Measurements from ENCODE around the gene POR.

Gene POR

GRCh38 chr7:75971961-75972763 lies 57.2 kb downstream of the POR start:
- peaks cover 24% of the 10 kb centered on the region for H3K4me1 ChIP-seq (ENCODE audit: control insufficient read depth, insufficient read depth, low read length)
- H3K27me3 ChIP-seq (ENCODE audit: control insufficient read depth, insufficient read depth, low read length, poor library complexity, severe bottlenecking) = no peaks in the 10 kb centered on the region
- no peak overlapping the region for H3K27ac ChIP-seq (ENCODE audit: insufficient read depth, low read depth, low read length, poor library complexity, severe bottlenecking)
- H3K4me3 ChIP-seq (ENCODE audit: insufficient read depth, low read depth, low read length) = no peak overlapping the region
- H3K36me3 ChIP-seq (ENCODE audit: control insufficient read depth, insufficient read depth, low read length) = peaks cover 8% of the 10 kb centered on the region
- no peaks in the 10 kb centered on the region for H3K9me3 ChIP-seq (ENCODE audit: control insufficient read depth, low read length)
- WGBS, 2 experiments = 83 to 85% methylated on average over 19 of the region's 19 CpGs

- Histone ChIP-seq H3K27ac (ENCODE audit: insufficient read depth, low read depth, low read length, poor library complexity, severe bottlenecking) (no peak overlapping the region), H3K27me3 (ENCODE audit: control insufficient read depth, insufficient read depth, low read length, poor library complexity, severe bottlenecking) (no peaks in the 10 kb centered on the region), H3K4me3 (ENCODE audit: insufficient read depth, low read depth, low read length) (no peak overlapping the region), H3K4me1 (ENCODE audit: control insufficient read depth, insufficient read depth, low read length) (no peaks in the 10 kb centered on the region), H3K9me3 (ENCODE audit: control insufficient read depth, low read length) (no peaks in the 10 kb centered on the region), H3K36me3 (ENCODE audit: control insufficient read depth, insufficient read depth, low read length) (peaks cover 31% of the 10 kb centered on the region)
- WGBS, 2 experiments = 81 to 88% methylated on average over 6 to 7 of the region's 8 CpGs
Measured at GRCh38 chr7:75977743-75978142, 62.8 kb downstream of the POR start.

DNA sequence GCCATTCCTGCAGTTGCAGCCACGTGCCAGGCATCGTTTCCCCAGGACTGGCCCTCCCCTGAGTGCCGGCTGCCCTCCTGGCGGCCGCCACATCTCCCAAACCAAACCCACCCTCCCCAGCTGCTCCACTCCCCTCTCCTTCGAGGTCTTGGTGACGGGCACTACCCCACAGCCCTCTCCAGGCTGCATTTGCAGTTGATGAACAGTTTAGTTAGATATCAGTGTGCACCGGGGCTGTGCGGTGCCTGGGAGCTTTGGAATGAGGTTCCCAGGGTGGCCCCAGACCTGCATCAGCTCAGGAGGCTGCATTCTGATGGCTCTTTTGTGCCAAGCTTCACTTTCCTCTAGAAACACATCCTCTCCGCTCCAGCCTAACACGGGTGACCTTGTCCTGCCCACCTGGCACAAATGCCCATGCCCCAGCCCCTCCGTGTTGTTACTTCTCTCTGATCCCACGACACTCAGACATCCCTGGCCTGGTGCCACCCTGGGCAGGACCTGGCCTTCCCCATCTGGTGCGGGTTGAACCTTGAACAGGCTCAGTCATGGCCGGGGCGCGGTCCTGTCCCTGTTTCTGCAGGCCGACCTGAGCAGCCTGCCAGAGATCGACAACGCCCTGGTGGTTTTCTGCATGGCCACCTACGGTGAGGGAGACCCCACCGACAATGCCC lies 64.9 kb downstream of the POR start:
- Histone ChIP-seq H3K27me3 (ENCODE audit: control insufficient read depth, insufficient read depth, low read length, poor library complexity, severe bottlenecking) (no peaks in the 10 kb centered on the region), H3K9me3 (ENCODE audit: control insufficient read depth, low read length) (no peaks in the 10 kb centered on the region), H3K4me1 (ENCODE audit: control insufficient read depth, insufficient read depth, low read length) (no peaks in the 10 kb centered on the region), H3K4me3 (ENCODE audit: insufficient read depth, low read depth, low read length) (no peak overlapping the region), H3K36me3 (ENCODE audit: control insufficient read depth, insufficient read depth, low read length) (peaks cover 23% of the 10 kb centered on the region), H3K27ac (ENCODE audit: insufficient read depth, low read depth, low read length, poor library complexity, severe bottlenecking) (no peak overlapping the region)
- 94 to 95% methylated on average over 22 of the region's 22 CpGs for WGBS, 2 experiments

DNA sequence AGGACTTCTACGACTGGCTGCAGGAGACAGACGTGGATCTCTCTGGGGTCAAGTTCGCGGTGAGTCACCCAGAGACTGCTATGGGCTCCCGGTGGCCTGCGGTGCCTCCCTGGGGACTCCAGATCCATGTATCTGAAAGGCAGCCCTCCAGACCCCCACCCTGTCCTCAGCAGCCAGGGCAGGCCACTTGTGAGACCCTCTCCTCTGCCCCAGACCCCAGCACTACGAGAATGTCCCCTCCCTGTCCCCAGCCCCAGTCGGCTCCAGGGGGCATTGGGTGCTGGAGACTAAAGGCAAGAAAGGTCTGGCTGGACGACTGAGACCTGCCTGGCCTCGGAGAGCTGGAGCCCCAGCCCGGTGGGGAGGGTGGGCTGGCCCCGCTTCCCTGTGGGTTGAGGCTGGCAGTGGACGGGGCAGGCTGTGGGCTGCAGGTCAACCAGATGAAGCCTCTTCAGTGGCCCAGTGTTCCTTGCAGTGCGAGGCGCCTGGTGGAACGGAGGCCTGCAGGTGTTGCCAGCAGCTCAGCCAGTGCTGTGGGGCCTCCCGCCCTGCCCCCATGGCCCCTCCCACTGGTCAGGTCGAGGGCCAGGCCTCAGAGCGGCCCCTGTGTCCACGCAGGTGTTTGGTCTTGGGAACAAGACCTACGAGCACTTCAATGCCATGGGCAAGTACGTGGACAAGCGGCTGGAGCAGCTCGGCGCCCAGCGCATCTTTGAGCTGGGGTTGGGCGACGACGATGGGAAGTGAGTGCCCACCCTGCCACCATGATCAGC lies 65.7 kb downstream of the POR start:
- no peaks in the 10 kb centered on the region for H3K4me1 ChIP-seq (ENCODE audit: control insufficient read depth, insufficient read depth, low read length)
- no peak overlapping the region for H3K4me3 ChIP-seq (ENCODE audit: insufficient read depth, low read depth, low read length)
- no peaks in the 10 kb centered on the region for H3K27me3 ChIP-seq (ENCODE audit: control insufficient read depth, insufficient read depth, low read length, poor library complexity, severe bottlenecking)
- no peak overlapping the region for H3K27ac ChIP-seq (ENCODE audit: insufficient read depth, low read depth, low read length, poor library complexity, severe bottlenecking)
- peaks cover 26% of the 10 kb centered on the region for H3K36me3 ChIP-seq (ENCODE audit: control insufficient read depth, insufficient read depth, low read length)
- no peaks in the 10 kb centered on the region for H3K9me3 ChIP-seq (ENCODE audit: control insufficient read depth, low read length)
- WGBS, 2 experiments = 95% methylated on average over 29 of the region's 29 CpGs

DNA sequence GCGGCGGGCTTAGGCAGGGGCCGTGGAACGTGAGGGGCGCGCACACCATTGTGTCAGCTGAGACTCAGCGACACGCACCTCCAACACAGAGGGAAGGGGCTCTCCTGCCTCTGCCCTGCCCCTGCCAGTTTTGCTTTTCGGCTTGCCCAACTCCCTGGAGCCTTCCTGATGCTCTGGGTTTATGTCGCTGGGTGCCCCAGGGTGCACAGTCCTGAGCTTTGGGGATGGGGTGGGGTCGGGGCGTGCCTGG lies 66.2 kb downstream of the POR start:
- H3K4me1 ChIP-seq (ENCODE audit: control insufficient read depth, insufficient read depth, low read length) = no peaks in the 10 kb centered on the region
- no peak overlapping the region for H3K27ac ChIP-seq (ENCODE audit: insufficient read depth, low read depth, low read length, poor library complexity, severe bottlenecking)
- no peak overlapping the region for H3K4me3 ChIP-seq (ENCODE audit: insufficient read depth, low read depth, low read length)
- peaks cover 28% of the 10 kb centered on the region for H3K36me3 ChIP-seq (ENCODE audit: control insufficient read depth, insufficient read depth, low read length)
- WGBS, 2 experiments = 86 to 88% methylated on average over 12 of the region's 12 CpGs
- no peaks in the 10 kb centered on the region for H3K27me3 ChIP-seq (ENCODE audit: control insufficient read depth, insufficient read depth, low read length, poor library complexity, severe bottlenecking)
- no peaks in the 10 kb centered on the region for H3K9me3 ChIP-seq (ENCODE audit: control insufficient read depth, low read length)

GRCh38 chr7:75981453-75982305 lies 66.7 kb downstream of the POR start:
- no peaks in the 10 kb centered on the region for H3K9me3 ChIP-seq (ENCODE audit: control insufficient read depth, low read length)
- H3K27me3 ChIP-seq (ENCODE audit: control insufficient read depth, insufficient read depth, low read length, poor library complexity, severe bottlenecking) = no peaks in the 10 kb centered on the region
- H3K4me1 ChIP-seq (ENCODE audit: control insufficient read depth, insufficient read depth, low read length) = no peaks in the 10 kb centered on the region
- no peak overlapping the region for H3K4me3 ChIP-seq (ENCODE audit: insufficient read depth, low read depth, low read length)
- H3K27ac ChIP-seq (ENCODE audit: insufficient read depth, low read depth, low read length, poor library complexity, severe bottlenecking) = no peak overlapping the region
- 87 to 90% methylated on average over 38 of the region's 38 CpGs for WGBS, 2 experiments
- peaks cover 28% of the 10 kb centered on the region for H3K36me3 ChIP-seq (ENCODE audit: control insufficient read depth, insufficient read depth, low read length)

GRCh38 chr7:75982306-75983064 lies 67.5 kb downstream of the POR start:
- no peaks in the 10 kb centered on the region for H3K9me3 ChIP-seq (ENCODE audit: control insufficient read depth, low read length)
- no peak overlapping the region for H3K4me3 ChIP-seq (ENCODE audit: insufficient read depth, low read depth, low read length)
- peaks cover 30% of the 10 kb centered on the region for H3K36me3 ChIP-seq (ENCODE audit: control insufficient read depth, insufficient read depth, low read length)
- no peak overlapping the region for H3K27ac ChIP-seq (ENCODE audit: insufficient read depth, low read depth, low read length, poor library complexity, severe bottlenecking)
- no peaks in the 10 kb centered on the region for H3K27me3 ChIP-seq (ENCODE audit: control insufficient read depth, insufficient read depth, low read length, poor library complexity, severe bottlenecking)
- H3K4me1 ChIP-seq (ENCODE audit: control insufficient read depth, insufficient read depth, low read length) = no peaks in the 10 kb centered on the region
- 92 to 94% methylated on average over 22 of the region's 22 CpGs for WGBS, 2 experiments

DNA sequence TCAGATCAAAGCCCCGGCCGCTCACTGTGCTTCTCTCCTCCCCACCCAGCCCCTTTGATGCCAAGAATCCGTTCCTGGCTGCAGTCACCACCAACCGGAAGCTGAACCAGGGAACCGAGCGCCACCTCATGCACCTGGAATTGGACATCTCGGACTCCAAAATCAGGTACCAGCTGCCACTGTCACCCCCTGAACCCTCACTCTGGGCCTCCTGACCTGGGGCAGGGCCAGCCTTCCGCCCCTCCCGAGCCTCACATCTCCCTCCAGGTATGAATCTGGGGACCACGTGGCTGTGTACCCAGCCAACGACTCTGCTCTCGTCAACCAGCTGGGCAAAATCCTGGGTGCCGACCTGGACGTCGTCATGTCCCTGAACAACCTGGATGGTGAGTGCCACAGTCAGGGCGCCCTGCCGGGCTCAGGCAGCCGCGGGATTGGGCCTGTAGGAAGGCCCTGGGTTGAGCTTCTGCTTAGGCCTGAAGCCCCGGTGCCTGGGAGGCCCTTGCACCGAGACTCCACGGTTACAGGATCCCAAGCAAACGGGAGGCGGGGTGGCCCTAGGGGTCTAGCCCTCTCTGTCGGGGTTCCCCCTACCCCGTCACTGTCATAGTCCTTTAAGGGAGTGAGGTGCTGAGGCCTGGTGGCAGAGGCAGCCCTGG lies 68.6 kb downstream of the POR start:
- Histone ChIP-seq H3K27me3 (ENCODE audit: control insufficient read depth, insufficient read depth, low read length, poor library complexity, severe bottlenecking) (no peaks in the 10 kb centered on the region), H3K4me3 (ENCODE audit: insufficient read depth, low read depth, low read length) (no peak overlapping the region), H3K27ac (ENCODE audit: insufficient read depth, low read depth, low read length, poor library complexity, severe bottlenecking) (no peak overlapping the region), H3K9me3 (ENCODE audit: control insufficient read depth, low read length) (no peaks in the 10 kb centered on the region), H3K36me3 (ENCODE audit: control insufficient read depth, insufficient read depth, low read length) (peaks cover 36% of the 10 kb centered on the region), H3K4me1 (ENCODE audit: control insufficient read depth, insufficient read depth, low read length) (no peaks in the 10 kb centered on the region)
- WGBS, 2 experiments = 95 to 96% methylated on average over 26 of the region's 26 CpGs
